Skeletal muscle satellite cell (primary cell): ENCODE measurements around the gene RAB5B.

ENCODE experiments used
- H3K27me3 ChIP-seq: 2 replicates; pipeline ENCODE4 v1.7.0; 2013; ENCODE audit warnings: low read length; ENCODE audit not compliant: control insufficient read depth, insufficient read depth
- H3K36me3 ChIP-seq: 2 replicates; pipeline ENCODE4 v1.7.0; 2013; ENCODE audit warnings: mild to moderate bottlenecking, control low read depth, low read length; ENCODE audit not compliant: insufficient read depth
- H3K4me1 ChIP-seq: 2 replicates; pipeline ENCODE4 v1.7.0; 2013; ENCODE audit warnings: low read length; ENCODE audit not compliant: control insufficient read depth, insufficient read depth
- H3K4me2 ChIP-seq: 2 replicates; pipeline ENCODE4 v1.7.0; 2013; ENCODE audit warnings: mild to moderate bottlenecking, low read length
- H3K4me3 ChIP-seq: 2 replicates; pipeline ENCODE4 v1.7.0; 2013; ENCODE audit warnings: low read length
- H3K9ac ChIP-seq: 2 replicates; pipeline ENCODE4 v1.7.0; 2013; ENCODE audit warnings: mild to moderate bottlenecking, low read depth, low read length, moderate library complexity
- H3K9me3 ChIP-seq: replicated peaks from 2 replicates; pipeline ENCODE4 v1.7.0; 2013; ENCODE audit warnings: mild to moderate bottlenecking, control low read depth, low read length

RAB5B gene

DNA sequence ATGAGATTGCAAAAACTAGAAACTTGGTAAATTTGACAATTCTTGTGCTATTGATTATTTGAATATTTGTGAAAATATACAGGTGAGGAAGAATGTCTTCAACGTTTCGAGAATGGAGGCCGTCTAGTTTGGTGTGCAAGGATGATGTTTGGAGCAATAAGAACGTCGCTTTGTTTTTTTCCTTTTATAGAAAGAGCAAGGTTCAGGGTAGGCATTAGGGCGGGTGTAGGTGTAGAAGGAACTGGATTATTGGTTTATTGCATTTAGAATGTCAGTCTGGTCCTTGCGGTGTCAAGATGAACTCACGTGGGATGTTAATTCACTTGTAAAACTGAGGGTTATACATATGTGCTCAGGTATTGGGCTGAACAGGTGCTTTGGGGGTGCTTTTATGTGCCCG is 69.0 kb downstream of the RAB5B start:
- Histone ChIP-seq H3K9ac (peak overlapping the region; percentile 96), H3K9me3 (no peaks in the 10 kb centered on the region), H3K4me1 (peaks cover 13% of the 10 kb centered on the region), H3K4me2 (peak overlapping the region; percentile 81), H3K4me3 (peak overlapping the region; percentile 85), H3K27me3 (no peaks in the 10 kb centered on the region), H3K36me3 (peaks cover 36% of the 10 kb centered on the region)
